Activated T-cell treated with anti-CD3 and anti-CD28 coated beads, Interleukin-2, amount 50 U/mL, for 72 hours (primary cell): ENCODE data around the gene PRMT3. TPM values are rescaled to one million over a fixed set of nuclear protein-coding genes. Genes with fewer than 3 reads are reported as not detected.
A peak's percentile ranks its signal among the peaks of the same experiment; 100 is the strongest.
"Not testable (repeated sequence)": the region's sequence is repeated elsewhere in the genome, so short reads cannot be mapped to it uniquely, and the experiment has no call there.

Experiments
- ATAC-seq, 2 donors: fragments of 150-1000 bp; cut with Tn5 transposase; replicated peaks in 1 of 2; 2 replicates each; pipeline ENCODE4 v1.10.0; 2021; ENCODE audit warnings: moderate library complexity in 2 of 2, mild to moderate bottlenecking in 1 of 2
- DNase-seq, 2 donors: peaks; one replicate each; pipeline ENCODE4 v3.0.0; 2021 to 2022; ENCODE audit warnings: mixed read lengths in 1 of 2
- H3K27ac Mint-ChIP-seq: one replicate; pipeline ENCODE4 v1.8.0; 2022; ENCODE audit warnings: mild to moderate bottlenecking, moderate library complexity, mixed read lengths
- H3K27me3 Mint-ChIP-seq: one replicate; pipeline ENCODE4 v1.8.0; 2022; ENCODE audit warnings: low read depth, mixed read lengths
- H3K36me3 Mint-ChIP-seq, 2 donors: one replicate each; pipeline ENCODE4 v1.8.0; 2022; ENCODE audit warnings: mixed read lengths in 2 of 2, mild to moderate bottlenecking in 1 of 2; ENCODE audit not compliant: insufficient read depth in 2 of 2
- H3K4me1 Mint-ChIP-seq: one replicate; pipeline ENCODE4 v1.8.0; 2022; ENCODE audit warnings: low read depth, mixed read lengths
- H3K4me3 Mint-ChIP-seq, 2 donors: one replicate each; pipeline ENCODE4 v1.8.0; 2022; ENCODE audit warnings: mild to moderate bottlenecking in 2 of 2, mixed read lengths in 2 of 2, moderate library complexity in 2 of 2
- H3K9me3 Mint-ChIP-seq, 2 donors: one replicate each; pipeline ENCODE4 v1.8.0; 2022; ENCODE audit warnings: mixed read lengths in 2 of 2
- total RNA-seq, 2 donors: library from RNA; stranded (reverse); gene quantifications; one replicate each; pipeline ENCODE4 v1.2.3, GENCODE V29; 2022

The PRMT3 gene
- total RNA-seq, 2 donors from 2014 or later: 28.8 to 35.5 TPM

GRCh38 chr11:20474882-20475517 is 87.5 kb downstream of the PRMT3 start:
- no peak overlapping the region for H3K4me3 Mint-ChIP-seq
- ATAC-seq (no peak), DNase-seq (no peak)
- no peaks in the 10 kb centered on the region for H3K9me3 Mint-ChIP-seq
- peak overlapping the region; percentile 31 for H3K27ac Mint-ChIP-seq
- H3K36me3 Mint-ChIP-seq: peaks cover 15 to 19% of the 10 kb centered on the region in 2 donors
- peaks cover 13% of the 10 kb centered on the region for H3K4me1 Mint-ChIP-seq
- no peaks in the 10 kb centered on the region for H3K27me3 Mint-ChIP-seq

- Mint-ChIP-seq H3K36me3 (peaks cover 12 to 24% of the 10 kb centered on the region in 2 donors), H3K27me3 (no peaks in the 10 kb centered on the region), H3K27ac (no peak overlapping the region), H3K9me3 (peaks cover 0 to 4% of the 10 kb centered on the region in 2 donors), H3K4me1 (peaks cover 13% of the 10 kb centered on the region), H3K4me3 (no peak overlapping the region)
- no peak for ATAC-seq
- no peak for DNase-seq
Measured at GRCh38 chr11:20477418-20478090, 90.0 kb downstream of the PRMT3 start.

- Mint-ChIP-seq H3K4me1 (peaks cover 13% of the 10 kb centered on the region), H3K36me3 (peaks cover 12 to 32% of the 10 kb centered on the region in 2 donors), H3K27me3 (no peaks in the 10 kb centered on the region), H3K4me3 (no peak overlapping the region), H3K9me3 (peaks cover 0 to 4% of the 10 kb centered on the region in 2 donors), H3K27ac (no peak overlapping the region)
- ATAC-seq (no peak), DNase-seq (no peak)
Measured at GRCh38 chr11:20479513-20479912, 92.0 kb downstream of the PRMT3 start.

GRCh38 chr11:20483931-20484330 is 96.4 kb downstream of the PRMT3 start:
- peaks cover 0 to 4% of the 10 kb centered on the region in 2 donors for H3K9me3 Mint-ChIP-seq
- H3K27ac Mint-ChIP-seq: no peak overlapping the region

GRCh38 chr11:20484416-20484815 is 96.9 kb downstream of the PRMT3 start:
- H3K4me1 Mint-ChIP-seq, H3K9me3 Mint-ChIP-seq, H3K27me3 Mint-ChIP-seq, DNase-seq, H3K27ac Mint-ChIP-seq, H3K4me3 Mint-ChIP-seq, ATAC-seq: not testable (repeated sequence)
- H3K36me3 Mint-ChIP-seq: peaks cover 11 to 22% of the 10 kb centered on the region in 2 donors

More at GRCh38 chr11:20483931-20484330, 96.4 kb downstream of the PRMT3 start:
- H3K4me3 Mint-ChIP-seq: no peak overlapping the region
- ATAC-seq (no peak), DNase-seq (no peak)
- peaks cover 14 to 23% of the 10 kb centered on the region in 2 donors for H3K36me3 Mint-ChIP-seq
- H3K27me3 Mint-ChIP-seq: no peaks in the 10 kb centered on the region
- no peaks in the 10 kb centered on the region for H3K4me1 Mint-ChIP-seq

GRCh38 chr11:20488352-20488751 is 100.8 kb downstream of the PRMT3 start:
- H3K27me3 Mint-ChIP-seq: no peaks in the 10 kb centered on the region
- H3K4me3 Mint-ChIP-seq: no peak overlapping the region
- H3K27ac Mint-ChIP-seq: no peak overlapping the region
- DNase-seq (no peak), ATAC-seq (no peak)
- H3K4me1 Mint-ChIP-seq: peaks cover 4% of the 10 kb centered on the region
- peaks cover 2 to 9% of the 10 kb centered on the region in 2 donors for H3K36me3 Mint-ChIP-seq
- H3K9me3 Mint-ChIP-seq: no peaks in the 10 kb centered on the region

- peaks cover 4% of the 10 kb centered on the region for H3K4me1 Mint-ChIP-seq
- H3K4me3 Mint-ChIP-seq: no peak overlapping the region
- no peak for DNase-seq
- ATAC-seq: peak; percentile 52 to 78
- H3K27ac Mint-ChIP-seq: no peak overlapping the region
- H3K27me3 Mint-ChIP-seq: no peaks in the 10 kb centered on the region
- no peaks in the 10 kb centered on the region for H3K9me3 Mint-ChIP-seq
- peaks cover 1 to 2% of the 10 kb centered on the region in 2 donors for H3K36me3 Mint-ChIP-seq
Measured at GRCh38 chr11:20489948-20490347, 102.4 kb downstream of the PRMT3 start.

- Mint-ChIP-seq H3K36me3 (peaks cover 9 to 12% of the 10 kb centered on the region in 2 donors), H3K4me3 (no peak overlapping the region), H3K9me3 (no peaks in the 10 kb centered on the region), H3K4me1 (peaks cover 4% of the 10 kb centered on the region), H3K27ac (no peak overlapping the region), H3K27me3 (no peaks in the 10 kb centered on the region)
- DNase-seq (no peak), ATAC-seq (no peak)
Measured at GRCh38 chr11:20493340-20493739, 105.8 kb downstream of the PRMT3 start.

GRCh38 chr11:20497124-20497792 is 109.7 kb downstream of the PRMT3 start:
- Mint-ChIP-seq H3K4me3 (no peak overlapping the region), H3K27ac (peak overlapping the region; percentile 12), H3K4me1 (no peaks in the 10 kb centered on the region), H3K9me3 (no peaks in the 10 kb centered on the region), H3K36me3 (peaks cover 13 to 15% of the 10 kb centered on the region in 2 donors), H3K27me3 (no peaks in the 10 kb centered on the region)
- DNase-seq: no peak
- no peak for ATAC-seq

GRCh38 chr11:20501252-20501651 is 113.7 kb downstream of the PRMT3 start:
- Mint-ChIP-seq H3K36me3 (peaks cover 13 to 18% of the 10 kb centered on the region in 2 donors), H3K27me3 (no peaks in the 10 kb centered on the region), H3K27ac (peak overlapping the region; percentile 96)

GRCh38 chr11:20501971-20502370 is 114.5 kb downstream of the PRMT3 start:
- Mint-ChIP-seq H3K4me3 (no peak overlapping the region), H3K4me1 (no peaks in the 10 kb centered on the region), H3K27me3 (no peaks in the 10 kb centered on the region), H3K27ac (no peak overlapping the region), H3K9me3 (no peaks in the 10 kb centered on the region), H3K36me3 (peaks cover 13 to 15% of the 10 kb centered on the region in 2 donors)
- DNase-seq: no peak
- ATAC-seq: no peak

More at GRCh38 chr11:20501252-20501651, 113.7 kb downstream of the PRMT3 start:
- peak in 1 of 2 donors; percentile 25 for ATAC-seq
- no peak for DNase-seq
- Mint-ChIP-seq H3K9me3 (no peaks in the 10 kb centered on the region), H3K4me1 (no peaks in the 10 kb centered on the region), H3K4me3 (no peak overlapping the region)

- H3K27me3 Mint-ChIP-seq: peaks cover 6% of the 10 kb centered on the region
- H3K4me1 Mint-ChIP-seq: no peaks in the 10 kb centered on the region
- no peak overlapping the region for H3K4me3 Mint-ChIP-seq
- H3K36me3 Mint-ChIP-seq: peaks cover 0 to 3% of the 10 kb centered on the region in 2 donors
- no peaks in the 10 kb centered on the region for H3K9me3 Mint-ChIP-seq
- ATAC-seq (no peak), DNase-seq (no peak)
- no peak overlapping the region for H3K27ac Mint-ChIP-seq
Measured at GRCh38 chr11:20511982-20512381, 124.5 kb downstream of the PRMT3 start.

- DNase-seq (no peak), ATAC-seq (no peak)
- Mint-ChIP-seq H3K27ac (no peak overlapping the region), H3K4me1 (no peaks in the 10 kb centered on the region), H3K27me3 (peaks cover 9% of the 10 kb centered on the region), H3K36me3 (no peaks in the 10 kb centered on the region), H3K9me3 (no peaks in the 10 kb centered on the region), H3K4me3 (no peak overlapping the region)
Measured at GRCh38 chr11:20512869-20513268, 125.4 kb downstream of the PRMT3 start.
